A673 (cell line): ENCODE measurements around the gene RSPH6A.

Source experiments
- EZH2 ChIP-seq: fragments of 200-600 bp; sonication (generic); IDR thresholded peaks from 2 replicates; pipeline ENCODE4 v1.6.1; 2017; ENCODE audit warnings: borderline replicate concordance, low read depth, mild to moderate bottlenecking, mixed read lengths, antibody characterized with exemption, low read length; ENCODE audit not compliant: poor library complexity, severe bottlenecking
- TF ChIP-seq, protein P1 (sequence below): fragments of 300-800, 200-600 bp; sonication (generic); conservative IDR thresholded peaks from 2 replicates; pipeline ENCODE4 v1.5.1; 2017; ENCODE audit warnings: low read depth, mild to moderate bottlenecking, antibody characterized with exemption, low read length, moderate library complexity, mixed read lengths

DNA sequence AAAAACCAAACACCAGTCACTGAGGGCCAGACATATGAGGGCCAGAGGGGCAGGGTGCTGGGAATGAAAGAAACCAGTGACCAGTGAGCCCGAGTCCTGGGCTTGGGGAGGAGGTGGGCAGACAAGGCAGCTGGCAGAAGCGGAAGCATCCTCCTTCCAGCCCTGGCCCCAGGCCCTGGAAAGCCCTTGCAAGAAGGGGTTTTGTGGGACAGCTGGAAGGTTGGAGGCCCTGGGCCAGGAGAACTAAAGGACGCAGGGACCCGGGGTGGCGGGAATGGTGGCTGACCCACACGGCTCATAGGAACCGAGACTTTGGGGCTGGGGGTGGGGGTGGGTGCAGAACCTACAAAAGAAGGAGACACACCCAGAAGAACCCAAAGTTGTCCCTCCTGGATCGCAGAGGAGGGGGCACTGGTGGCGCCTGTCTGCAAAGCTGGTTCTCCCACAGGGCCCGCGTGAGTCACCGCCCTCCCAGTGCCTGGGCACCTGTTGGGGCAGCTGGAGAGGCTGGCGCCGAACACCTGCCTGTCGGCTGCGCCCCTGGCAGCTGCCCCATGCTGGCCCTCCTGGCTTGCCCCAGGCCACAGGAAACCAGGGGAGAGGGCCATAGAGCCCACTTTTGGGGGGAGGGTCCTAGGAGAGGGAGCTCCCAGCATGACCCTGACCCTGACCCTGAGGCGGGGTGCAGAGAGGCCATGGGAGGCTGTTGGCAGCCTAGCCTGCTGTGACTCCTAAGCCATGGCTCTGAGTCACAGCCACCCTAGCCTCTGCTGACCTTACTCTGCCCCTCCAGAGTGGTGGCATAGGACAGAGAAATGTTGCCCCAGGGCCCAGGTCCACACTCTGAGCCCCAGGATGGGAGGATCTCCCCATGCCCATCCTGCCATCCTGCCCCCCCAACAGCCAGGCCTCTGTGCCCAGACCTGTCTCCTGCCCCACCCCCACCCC, 33.6 kb downstream of the RSPH6A start:
- TF ChIP-seq, protein P1, sequence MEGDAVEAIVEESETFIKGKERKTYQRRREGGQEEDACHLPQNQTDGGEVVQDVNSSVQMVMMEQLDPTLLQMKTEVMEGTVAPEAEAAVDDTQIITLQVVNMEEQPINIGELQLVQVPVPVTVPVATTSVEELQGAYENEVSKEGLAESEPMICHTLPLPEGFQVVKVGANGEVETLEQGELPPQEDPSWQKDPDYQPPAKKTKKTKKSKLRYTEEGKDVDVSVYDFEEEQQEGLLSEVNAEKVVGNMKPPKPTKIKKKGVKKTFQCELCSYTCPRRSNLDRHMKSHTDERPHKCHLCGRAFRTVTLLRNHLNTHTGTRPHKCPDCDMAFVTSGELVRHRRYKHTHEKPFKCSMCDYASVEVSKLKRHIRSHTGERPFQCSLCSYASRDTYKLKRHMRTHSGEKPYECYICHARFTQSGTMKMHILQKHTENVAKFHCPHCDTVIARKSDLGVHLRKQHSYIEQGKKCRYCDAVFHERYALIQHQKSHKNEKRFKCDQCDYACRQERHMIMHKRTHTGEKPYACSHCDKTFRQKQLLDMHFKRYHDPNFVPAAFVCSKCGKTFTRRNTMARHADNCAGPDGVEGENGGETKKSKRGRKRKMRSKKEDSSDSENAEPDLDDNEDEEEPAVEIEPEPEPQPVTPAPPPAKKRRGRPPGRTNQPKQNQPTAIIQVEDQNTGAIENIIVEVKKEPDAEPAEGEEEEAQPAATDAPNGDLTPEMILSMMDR: no peak
- no peak for TF ChIP-seq EZH2
